ENCODE measurements around the gene CDK17.

- TF ChIP-seq, protein P1, sequence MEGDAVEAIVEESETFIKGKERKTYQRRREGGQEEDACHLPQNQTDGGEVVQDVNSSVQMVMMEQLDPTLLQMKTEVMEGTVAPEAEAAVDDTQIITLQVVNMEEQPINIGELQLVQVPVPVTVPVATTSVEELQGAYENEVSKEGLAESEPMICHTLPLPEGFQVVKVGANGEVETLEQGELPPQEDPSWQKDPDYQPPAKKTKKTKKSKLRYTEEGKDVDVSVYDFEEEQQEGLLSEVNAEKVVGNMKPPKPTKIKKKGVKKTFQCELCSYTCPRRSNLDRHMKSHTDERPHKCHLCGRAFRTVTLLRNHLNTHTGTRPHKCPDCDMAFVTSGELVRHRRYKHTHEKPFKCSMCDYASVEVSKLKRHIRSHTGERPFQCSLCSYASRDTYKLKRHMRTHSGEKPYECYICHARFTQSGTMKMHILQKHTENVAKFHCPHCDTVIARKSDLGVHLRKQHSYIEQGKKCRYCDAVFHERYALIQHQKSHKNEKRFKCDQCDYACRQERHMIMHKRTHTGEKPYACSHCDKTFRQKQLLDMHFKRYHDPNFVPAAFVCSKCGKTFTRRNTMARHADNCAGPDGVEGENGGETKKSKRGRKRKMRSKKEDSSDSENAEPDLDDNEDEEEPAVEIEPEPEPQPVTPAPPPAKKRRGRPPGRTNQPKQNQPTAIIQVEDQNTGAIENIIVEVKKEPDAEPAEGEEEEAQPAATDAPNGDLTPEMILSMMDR (IDR thresholded peaks at IDR 0.05) = no peak
- no peak for TF ChIP-seq POLR2A (IDR thresholded peaks at IDR 0.05)
These were observed 40.9 kb downstream of the CDK17 start for GRCh38 chr12:96359328-96359727.

Measured in prostate gland (tissue), 2 donors.